Placental pericyte (primary cell): ENCODE results near the gene SYN1. TPM values are rescaled to one million over a fixed set of nuclear protein-coding genes. Genes with fewer than 3 reads are reported as not detected.

Experiments used
- small RNA-seq: library from RNA; depleted of rRNA; stranded (forward); fragments of <200 nt; gene quantifications from one replicate; pipeline ENCODE3, GENCODE V24; 2012; ENCODE audit warnings: low replicate concordance
- total RNA-seq: library from RNA; depleted of rRNA; stranded (reverse); fragments of >200 nt; gene quantifications from 2 replicates; pipeline ENCODE4 v1.2.3, GENCODE V29; 2012

SYN1 gene
- total RNA-seq: 0.43 and 1.1 TPM in 2 replicates

GRCh38 chrX:47619486-47620302 lies at the start of gene SYN1:
SYN1 (minus strand) TSS chrX:47619857; CDS start chrX:47619728, 129 bp downstream.

GRCh38 chrX:47658684-47659420 lies 39.2 kb upstream of the SYN1 start, which contains the start of gene UXT:
UXT (minus strand) TSS chrX:47659180; CDS start chrX:47658927, 253 bp downstream.

DNA sequence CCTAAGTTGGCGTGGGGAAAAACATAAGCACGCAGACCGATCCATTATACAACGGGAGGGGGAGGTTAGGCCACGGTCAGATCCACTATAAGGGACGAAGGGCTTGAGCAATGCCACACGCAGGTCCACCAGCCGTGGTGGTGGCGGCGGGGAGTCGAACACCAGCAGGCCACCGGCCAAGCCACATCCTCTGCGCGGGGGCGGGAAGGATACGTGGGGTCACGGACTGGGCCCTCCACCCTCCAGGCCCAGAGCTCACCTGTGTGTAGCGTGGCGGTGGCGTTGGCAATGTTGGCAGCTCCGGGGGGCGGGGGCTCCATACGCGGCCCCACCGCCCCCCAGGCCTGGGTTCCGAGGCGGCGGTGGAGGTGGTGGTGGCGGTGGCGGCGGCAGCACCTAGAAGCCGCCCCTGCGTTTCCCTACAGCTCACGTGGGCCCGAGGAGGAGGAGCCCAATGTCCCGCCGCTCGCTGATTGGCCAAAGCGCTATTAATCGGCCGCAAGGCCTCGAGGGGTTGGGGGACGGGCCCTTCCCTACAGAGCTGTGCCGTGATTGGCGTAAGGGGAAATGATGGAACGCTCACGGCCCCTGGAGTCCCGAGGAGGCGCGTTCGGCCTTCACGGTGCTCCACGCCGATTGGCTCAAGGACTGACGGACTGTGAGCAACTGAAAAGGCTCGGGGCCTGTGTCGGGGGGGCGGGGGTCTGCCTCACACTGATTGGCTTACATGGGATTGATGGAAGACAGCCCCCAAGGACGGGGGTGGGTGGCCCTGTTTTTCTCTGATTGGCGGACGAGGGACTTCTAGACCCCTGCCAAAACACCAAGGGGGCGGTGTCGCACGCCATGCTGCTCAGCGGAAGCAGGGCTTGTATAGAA lies 30.7 kb upstream of the SYN1 start, which contains the start of gene ELK1:
ELK1 (minus strand) TSS at position 400 of the 879 bp plus-strand sequence. CDS start 9,122 bp downstream, outside the sequence.

DNA sequence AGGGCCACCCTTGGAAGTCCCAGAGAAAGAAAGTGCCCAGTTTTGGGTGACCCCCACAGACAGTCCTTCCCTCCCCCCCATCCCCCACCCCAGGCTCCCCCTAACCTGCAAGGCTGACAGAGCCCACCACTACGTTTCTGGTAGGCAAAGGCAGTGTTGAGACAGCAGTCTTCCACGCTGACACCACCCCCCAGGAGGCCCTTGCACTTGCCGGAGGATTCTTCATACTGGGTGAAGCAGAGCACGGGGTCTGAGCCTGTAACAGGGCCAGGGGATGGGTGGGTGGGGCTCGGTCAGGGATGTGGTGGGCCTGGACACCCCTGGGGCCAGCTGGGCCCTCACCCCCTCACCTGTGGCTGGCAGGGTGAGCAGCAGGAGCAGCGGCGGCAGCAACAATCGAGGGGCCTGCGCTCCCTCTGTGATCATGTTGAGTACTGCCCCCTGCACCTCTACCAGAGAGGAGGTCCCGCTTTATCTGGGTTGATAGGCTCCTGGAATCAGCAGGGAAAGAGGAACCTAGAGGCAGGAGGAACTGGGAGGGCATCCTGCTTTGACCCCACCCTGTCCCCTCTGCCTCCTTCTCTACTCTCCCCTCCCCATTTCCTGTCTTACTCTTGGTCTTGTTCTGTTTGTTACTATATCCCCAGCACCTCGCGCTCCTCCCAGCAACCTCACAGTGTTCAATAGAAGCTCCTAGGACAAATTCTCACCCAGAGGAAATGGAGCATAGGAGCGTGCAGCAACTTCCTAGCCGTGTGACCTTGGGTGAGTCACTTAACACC lies 10.0 kb upstream of the SYN1 start, which contains the start of gene CFP:
CFP (minus strand) TSS at position 512 of the 782 bp plus-strand sequence; CDS start at position 426, 86 bp downstream.

DNA sequence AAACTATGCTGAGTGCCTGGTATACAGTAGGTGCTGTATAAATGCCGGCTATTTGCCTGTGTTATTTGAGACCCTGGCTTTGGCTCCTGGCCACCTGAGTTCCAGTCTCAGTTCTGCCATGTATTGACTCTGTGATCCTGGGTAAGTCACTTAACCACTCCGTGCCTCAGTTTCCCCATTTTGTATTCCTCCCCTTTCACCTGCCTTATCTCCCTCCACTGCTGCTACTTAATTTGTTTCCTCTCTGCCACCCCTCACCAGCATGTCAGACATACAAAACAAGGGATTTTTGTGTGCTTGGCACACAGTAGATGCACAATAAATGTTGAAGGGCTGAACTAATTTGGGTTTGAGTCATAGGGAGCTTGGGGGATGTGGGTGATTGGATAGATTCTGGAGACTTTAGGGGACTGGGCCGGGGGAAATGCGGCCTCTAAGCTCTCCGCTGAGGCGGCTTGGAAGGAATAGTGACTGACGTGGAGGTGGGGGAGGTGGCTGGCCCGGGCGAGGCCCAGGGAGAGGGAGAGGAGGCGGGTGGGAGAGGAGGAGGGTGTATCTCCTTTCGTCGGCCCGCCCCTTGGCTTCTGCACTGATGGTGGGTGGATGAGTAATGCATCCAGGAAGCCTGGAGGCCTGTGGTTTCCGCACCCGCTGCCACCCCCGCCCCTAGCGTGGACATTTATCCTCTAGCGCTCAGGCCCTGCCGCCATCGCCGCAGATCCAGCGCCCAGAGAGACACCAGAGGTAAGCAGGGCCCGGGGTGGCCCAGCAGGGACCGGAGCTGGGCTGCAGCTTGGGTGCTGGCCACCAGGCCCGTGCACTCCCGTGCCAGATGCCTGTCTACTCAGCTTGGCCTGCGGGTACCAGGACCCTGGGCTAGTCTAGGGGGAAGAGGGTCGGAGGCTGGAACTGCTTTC lies 37.7 kb downstream of the SYN1 start, which contains the start of gene TIMP1:
TIMP1 (plus strand) TSS at position 706 of the 917 bp plus-strand sequence. CDS start 980 bp downstream, outside the sequence.

DNA sequence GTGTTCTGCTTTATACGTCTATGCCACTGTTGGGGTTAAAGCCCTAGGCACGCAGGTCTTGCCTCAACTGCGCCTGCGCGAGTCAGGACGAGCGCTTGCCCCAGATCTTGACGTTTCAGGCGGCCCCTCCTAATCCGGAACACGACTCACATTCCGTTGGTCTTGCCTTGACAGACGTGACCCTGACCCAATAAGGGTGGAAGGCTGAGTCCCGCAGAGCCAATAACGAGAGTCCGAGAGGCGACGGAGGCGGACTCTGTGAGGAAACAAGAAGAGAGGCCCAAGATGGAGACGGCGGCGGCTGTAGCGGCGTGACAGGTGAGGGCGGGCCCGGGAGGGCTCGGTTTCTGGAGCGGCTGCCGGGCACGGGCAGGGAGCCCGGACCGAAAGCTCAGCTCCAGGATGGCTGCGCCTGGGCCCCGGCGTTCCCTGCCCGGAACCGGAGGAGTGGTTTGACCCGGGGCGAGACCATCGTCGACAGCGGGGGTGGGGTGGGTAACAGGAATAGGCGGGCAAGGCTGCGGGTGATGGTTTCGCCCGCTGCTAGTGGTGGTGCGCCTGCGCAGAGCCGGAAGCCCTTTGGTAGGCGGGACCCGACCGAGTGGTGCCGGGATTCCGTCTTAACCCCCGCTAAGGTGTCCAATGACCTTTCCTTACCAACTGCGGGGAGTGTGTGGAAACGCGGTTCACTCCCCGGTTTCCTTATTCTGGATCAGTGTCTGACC lies 58.6 kb downstream of the SYN1 start, which contains the start of gene ARAF:
ARAF (plus strand) TSS at position 272 of the 725 bp plus-strand sequence. CDS start 1,763 bp downstream, outside the sequence.

Small RNA genes lying within 50 kb of the gene (small RNA-seq; reads per million reads assigned to genes)
- gene MIR4769: not detected

Other genes with a start within 250 kb of the SYN1 start
- under 0.01 TPM in 1 of 2 replicates, not detected in the other for gene ZNF157, start 249.3 kb downstream of the SYN1 start, total RNA-seq
- 7.0 and 10.0 TPM in 2 replicates for gene ZNF41, start 136.6 kb downstream of the SYN1 start, total RNA-seq
- gene ARAF, start 58.7 kb downstream of the SYN1 start, total RNA-seq: 37.2 and 57.3 TPM in 2 replicates
- gene TIMP1, start 37.4 kb downstream of the SYN1 start, total RNA-seq: 830 and 1,502 TPM in 2 replicates
- 0.22 and 0.57 TPM in 2 replicates for gene CFP, start 10.1 kb upstream of the SYN1 start, total RNA-seq
- 33.9 and 42.4 TPM in 2 replicates for gene ELK1, start 30.7 kb upstream of the SYN1 start, total RNA-seq
- gene UXT, start 39.3 kb upstream of the SYN1 start, total RNA-seq: 58.6 and 98.5 TPM in 2 replicates
- gene ZNF81, start 217.0 kb upstream of the SYN1 start, total RNA-seq: 3.5 and 7.7 TPM in 2 replicates